ENCODE data around the gene ITGA2. TPM values are rescaled to one million over a fixed set of nuclear protein-coding genes. Genes with fewer than 3 reads are reported as not detected.

The ITGA2 gene
- total and polyA plus RNA-seq, 9 of the 15 experiments (the other 6 are each of a cell fraction or from before 2014, with no cell fraction given): 0.01 to 0.09 (median 0.03) TPM; not detected in 5

DNA sequence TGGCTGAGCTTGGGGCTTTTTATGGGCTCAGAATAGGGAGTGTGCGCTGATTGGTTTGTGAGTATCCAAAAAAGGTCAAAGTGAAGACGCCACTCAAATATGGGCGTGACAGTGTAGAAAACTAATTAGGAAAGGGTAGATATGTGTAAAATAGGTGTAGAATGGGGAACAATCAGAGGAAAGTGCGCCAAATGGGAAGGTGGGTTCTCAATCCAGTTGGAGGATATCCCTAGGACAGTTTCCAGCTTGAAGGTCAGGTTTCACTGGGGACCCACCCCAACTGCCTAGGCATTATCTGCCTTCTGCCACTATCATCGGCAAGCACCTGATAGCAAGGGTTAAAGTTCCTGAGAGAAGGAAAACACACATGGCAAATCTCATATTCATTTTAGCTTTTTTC, 129.7 kb downstream of the ITGA2 start (continued):
- no peak for TF ChIP-seq BDP1 (IDR thresholded peaks at IDR 0.05; ENCODE audit: insufficient read depth, insufficient read length)
- TF ChIP-seq NR4A1 (CRISPR knock-in tag; IDR thresholded peaks at IDR 0.05): no peak
- TF ChIP-seq NR4A1 (tag; IDR thresholded peaks at IDR 0.05): peak; percentile 51; the same call in 1 of the 2 replicates
- TF ChIP-seq CTBP1 (IDR thresholded peaks at IDR 0.05; ENCODE audit: borderline replicate concordance): peak; percentile 49; the same call in 1 of the 2 replicates
- TF ChIP-seq, protein P1, sequence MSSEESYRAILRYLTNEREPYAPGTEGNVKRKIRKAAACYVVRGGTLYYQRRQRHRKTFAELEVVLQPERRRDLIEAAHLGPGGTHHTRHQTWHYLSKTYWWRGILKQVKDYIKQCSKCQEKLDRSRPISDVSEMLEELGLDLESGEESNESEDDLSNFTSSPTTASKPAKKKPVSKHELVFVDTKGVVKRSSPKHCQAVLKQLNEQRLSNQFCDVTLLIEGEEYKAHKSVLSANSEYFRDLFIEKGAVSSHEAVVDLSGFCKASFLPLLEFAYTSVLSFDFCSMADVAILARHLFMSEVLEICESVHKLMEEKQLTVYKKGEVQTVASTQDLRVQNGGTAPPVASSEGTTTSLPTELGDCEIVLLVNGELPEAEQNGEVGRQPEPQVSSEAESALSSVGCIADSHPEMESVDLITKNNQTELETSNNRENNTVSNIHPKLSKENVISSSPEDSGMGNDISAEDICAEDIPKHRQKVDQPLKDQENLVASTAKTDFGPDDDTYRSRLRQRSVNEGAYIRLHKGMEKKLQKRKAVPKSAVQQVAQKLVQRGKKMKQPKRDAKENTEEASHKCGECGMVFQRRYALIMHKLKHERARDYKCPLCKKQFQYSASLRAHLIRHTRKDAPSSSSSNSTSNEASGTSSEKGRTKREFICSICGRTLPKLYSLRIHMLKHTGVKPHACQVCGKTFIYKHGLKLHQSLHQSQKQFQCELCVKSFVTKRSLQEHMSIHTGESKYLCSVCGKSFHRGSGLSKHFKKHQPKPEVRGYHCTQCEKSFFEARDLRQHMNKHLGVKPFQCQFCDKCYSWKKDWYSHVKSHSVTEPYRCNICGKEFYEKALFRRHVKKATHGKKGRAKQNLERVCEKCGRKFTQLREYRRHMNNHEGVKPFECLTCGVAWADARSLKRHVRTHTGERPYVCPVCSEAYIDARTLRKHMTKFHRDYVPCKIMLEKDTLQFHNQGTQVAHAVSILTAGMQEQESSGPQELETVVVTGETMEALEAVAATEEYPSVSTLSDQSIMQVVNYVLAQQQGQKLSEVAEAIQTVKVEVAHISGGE (CRISPR knock-in tag; IDR thresholded peaks at IDR 0.05): peak in 1 of 3 experiments; percentile 49; a peak in 1 of 6 replicates
- TF ChIP-seq PHF21A (IDR thresholded peaks at IDR 0.05; ENCODE audit: borderline replicate concordance, low read depth): no peak
- TF ChIP-seq NCOA6 (IDR thresholded peaks at IDR 0.05): no peak
- TF ChIP-seq NUFIP1 (IDR thresholded peaks at IDR 0.05; ENCODE audit: partially characterized antibody): no peak
- peak; percentile 63 for TF ChIP-seq NCOR1 (IDR thresholded peaks at IDR 0.05)
- TF ChIP-seq, protein P2, sequence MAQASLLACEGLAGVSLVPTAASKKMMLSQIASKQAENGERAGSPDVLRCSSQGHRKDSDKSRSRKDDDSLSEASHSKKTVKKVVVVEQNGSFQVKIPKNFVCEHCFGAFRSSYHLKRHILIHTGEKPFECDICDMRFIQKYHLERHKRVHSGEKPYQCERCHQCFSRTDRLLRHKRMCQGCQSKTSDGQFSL (CRISPR knock-in tag; IDR thresholded peaks at IDR 0.05): no peak
- TF ChIP-seq, protein P2 (tag; IDR thresholded peaks at IDR 0.05): no peak
- TF ChIP-seq, protein P3, sequence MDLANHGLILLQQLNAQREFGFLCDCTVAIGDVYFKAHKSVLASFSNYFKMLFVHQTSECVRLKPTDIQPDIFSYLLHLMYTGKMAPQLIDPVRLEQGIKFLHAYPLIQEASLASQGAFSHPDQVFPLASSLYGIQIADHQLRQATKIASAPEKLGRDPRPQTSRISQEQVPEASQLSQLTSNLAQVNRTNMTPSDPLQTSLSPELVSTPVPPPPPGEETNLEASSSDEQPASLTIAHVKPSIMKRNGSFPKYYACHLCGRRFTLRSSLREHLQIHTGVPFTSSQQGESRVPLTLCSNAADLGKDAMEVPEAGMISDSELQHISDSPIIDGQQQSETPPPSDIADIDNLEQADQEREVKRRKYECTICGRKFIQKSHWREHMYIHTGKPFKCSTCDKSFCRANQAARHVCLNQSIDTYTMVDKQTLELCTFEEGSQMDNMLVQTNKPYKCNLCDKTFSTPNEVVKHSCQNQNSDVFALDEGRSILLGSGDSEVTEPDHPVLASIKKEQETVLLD (IDR thresholded peaks at IDR 0.05): peak; percentile 57; the same call in 1 of the 2 replicates
- no peak for TF ChIP-seq POLR2H (tag; IDR thresholded peaks at IDR 0.05; ENCODE audit: low read depth)
- TF ChIP-seq HLTF (IDR thresholded peaks at IDR 0.05): no peak
- TF ChIP-seq, protein P4, sequence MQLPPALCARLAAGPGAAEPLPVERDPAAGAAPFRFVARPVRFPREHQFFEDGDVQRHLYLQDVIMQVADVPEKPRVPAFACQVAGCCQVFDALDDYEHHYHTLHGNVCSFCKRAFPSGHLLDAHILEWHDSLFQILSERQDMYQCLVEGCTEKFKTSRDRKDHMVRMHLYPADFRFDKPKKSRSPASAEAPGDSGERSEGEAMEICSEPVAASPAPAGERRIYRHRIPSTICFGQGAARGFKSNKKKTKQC (CRISPR knock-in tag; IDR thresholded peaks at IDR 0.05): no peak
- TF ChIP-seq ZKSCAN3 (CRISPR knock-in tag; IDR thresholded peaks at IDR 0.05): no peak
- no peak for TF ChIP-seq SRSF3 (IDR thresholded peaks at IDR 0.05; ENCODE audit: insufficient read depth, low read length)
- no peak for TF ChIP-seq CREBBP (IDR thresholded peaks at IDR 0.05; ENCODE audit: low read depth, low read length)
- TF ChIP-seq STAT5A (IDR thresholded peaks at IDR 0.05; ENCODE audit: borderline replicate concordance, low read length): peak; percentile 60; the same call in 1 of the 2 replicates
- TF ChIP-seq NELFE (IDR thresholded peaks at IDR 0.05; ENCODE audit: insufficient read depth, insufficient read length): no peak
- no peak for TF ChIP-seq ZNF431 (CRISPR knock-in tag; IDR thresholded peaks at IDR 0.05)
- no peak for TF ChIP-seq EZH2 (IDR thresholded peaks at IDR 0.05; ENCODE audit: borderline replicate concordance, low read depth, low read length)
- no peak for TF ChIP-seq SUPT5H (IDR thresholded peaks at IDR 0.05)
- no peak for TF ChIP-seq NRF1 (conservative IDR thresholded peaks at IDR 0.05 in 1 of 2, IDR thresholded peaks at IDR 0.05 in 1 of 2)

Measured in K562 (cell line).